Measurements from ENCODE around the gene TIAM2.

TIAM2 gene

DNA sequence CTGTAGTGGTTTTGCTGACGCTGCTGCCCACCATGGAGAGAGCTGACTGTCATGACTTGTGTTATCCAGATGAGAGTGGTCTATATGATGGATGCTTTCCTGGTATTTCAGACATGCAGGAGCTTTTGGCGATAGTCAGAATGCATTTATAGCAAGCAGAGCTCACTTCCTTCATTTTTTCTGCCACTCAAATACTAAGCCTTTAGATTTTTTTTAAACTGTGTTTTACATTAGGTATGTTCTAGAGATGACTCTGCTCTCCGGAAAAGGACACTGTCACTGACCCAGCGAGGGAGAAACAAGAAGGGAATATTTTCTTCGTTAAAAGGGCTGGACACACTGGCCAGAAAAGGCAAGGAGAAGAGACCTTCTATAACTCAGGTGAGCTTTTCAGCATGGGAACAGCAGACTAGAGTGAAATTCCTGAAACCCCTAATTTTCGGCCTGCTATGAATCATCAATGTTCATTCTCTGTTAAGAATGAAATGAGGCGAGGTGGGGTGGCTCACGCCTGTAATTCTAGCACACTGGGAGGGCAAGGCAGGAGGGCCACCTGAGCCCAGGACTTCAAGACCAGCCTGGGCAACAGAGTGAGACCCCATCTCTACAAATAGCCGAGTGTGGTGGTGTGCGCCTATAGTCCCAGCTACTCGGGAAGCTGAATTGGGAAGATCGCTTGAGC lies 170.1 kb downstream of the TIAM2 start:
- no peak for DNase-seq (ENCODE audit: low read depth)
- H3K4me3 ChIP-seq (ENCODE audit: low read depth, low read length) = no peak overlapping the region
- no peak for TF ChIP-seq CTCF (IDR thresholded peaks at IDR 0.05; ENCODE audit: control insufficient read depth, extremely low read depth, insufficient read depth)

- H3K4me3 ChIP-seq (ENCODE audit: low read depth, low read length) = no peak overlapping the region
- TF ChIP-seq CTCF (IDR thresholded peaks at IDR 0.05; ENCODE audit: control insufficient read depth, extremely low read depth, insufficient read depth) = no peak
- no peak for DNase-seq (ENCODE audit: low read depth)
Measured at GRCh38 chr6:155170519-155170918, 175.4 kb downstream of the TIAM2 start.

GRCh38 chr6:155171109-155171746 lies 176.1 kb downstream of the TIAM2 start:
- no peak overlapping the region for H3K4me3 ChIP-seq (ENCODE audit: low read depth, low read length)
- TF ChIP-seq CTCF (IDR thresholded peaks at IDR 0.05; ENCODE audit: control insufficient read depth, extremely low read depth, insufficient read depth) = no peak
- no peak for DNase-seq (ENCODE audit: low read depth)

GRCh38 chr6:155171747-155172449 lies 176.8 kb downstream of the TIAM2 start:
- H3K4me3 ChIP-seq (ENCODE audit: low read depth, low read length) = no peak overlapping the region
- no peak for TF ChIP-seq CTCF (IDR thresholded peaks at IDR 0.05; ENCODE audit: control insufficient read depth, extremely low read depth, insufficient read depth)
- no peak for DNase-seq (ENCODE audit: low read depth)

DNA sequence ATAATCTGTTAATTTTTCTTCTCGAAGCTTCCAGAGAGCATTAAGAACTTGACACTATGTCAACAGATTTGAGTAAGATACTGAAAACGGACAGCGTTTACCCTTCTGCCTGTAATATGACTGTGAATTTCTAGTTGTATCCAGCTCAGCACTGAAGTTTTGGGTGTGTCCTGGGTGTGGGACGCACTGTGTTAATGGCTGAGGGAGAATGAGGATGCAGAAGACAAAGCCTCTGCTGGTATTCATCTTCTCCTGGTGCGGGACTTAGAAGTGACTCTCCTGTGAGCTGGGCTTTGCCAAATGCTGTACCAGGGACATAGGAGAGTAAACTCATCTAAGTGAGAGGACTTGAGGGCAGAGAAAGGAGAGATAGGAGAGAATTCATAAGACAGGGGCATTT lies 178.4 kb downstream of the TIAM2 start:
- no peak for TF ChIP-seq CTCF (IDR thresholded peaks at IDR 0.05; ENCODE audit: control insufficient read depth, extremely low read depth, insufficient read depth)
- no peak overlapping the region for H3K4me3 ChIP-seq (ENCODE audit: low read depth, low read length)
- no peak for DNase-seq (ENCODE audit: low read depth)

GRCh38 chr6:155174576-155175211 lies 179.6 kb downstream of the TIAM2 start:
- no peak overlapping the region for H3K4me3 ChIP-seq (ENCODE audit: low read depth, low read length)
- peak; percentile 64 for DNase-seq (ENCODE audit: low read depth)
- peak; percentile 78 for TF ChIP-seq CTCF (IDR thresholded peaks at IDR 0.05; ENCODE audit: control insufficient read depth, extremely low read depth, insufficient read depth)
